HG03060 (cell line): Measurements from ENCODE around the gene HIVEP1.
A peak's percentile ranks its signal among the peaks of the same experiment; 100 is the strongest.

Experiments used
- ATAC-seq: cut with Tn5 transposase; IDR thresholded peaks from one replicate; pipeline ENCODE4 v1.9.1; 2021; ENCODE audit warnings: low read depth, moderate number of reproducible peaks; ENCODE audit not compliant: unreplicated experiment

The HIVEP1 gene

DNA sequence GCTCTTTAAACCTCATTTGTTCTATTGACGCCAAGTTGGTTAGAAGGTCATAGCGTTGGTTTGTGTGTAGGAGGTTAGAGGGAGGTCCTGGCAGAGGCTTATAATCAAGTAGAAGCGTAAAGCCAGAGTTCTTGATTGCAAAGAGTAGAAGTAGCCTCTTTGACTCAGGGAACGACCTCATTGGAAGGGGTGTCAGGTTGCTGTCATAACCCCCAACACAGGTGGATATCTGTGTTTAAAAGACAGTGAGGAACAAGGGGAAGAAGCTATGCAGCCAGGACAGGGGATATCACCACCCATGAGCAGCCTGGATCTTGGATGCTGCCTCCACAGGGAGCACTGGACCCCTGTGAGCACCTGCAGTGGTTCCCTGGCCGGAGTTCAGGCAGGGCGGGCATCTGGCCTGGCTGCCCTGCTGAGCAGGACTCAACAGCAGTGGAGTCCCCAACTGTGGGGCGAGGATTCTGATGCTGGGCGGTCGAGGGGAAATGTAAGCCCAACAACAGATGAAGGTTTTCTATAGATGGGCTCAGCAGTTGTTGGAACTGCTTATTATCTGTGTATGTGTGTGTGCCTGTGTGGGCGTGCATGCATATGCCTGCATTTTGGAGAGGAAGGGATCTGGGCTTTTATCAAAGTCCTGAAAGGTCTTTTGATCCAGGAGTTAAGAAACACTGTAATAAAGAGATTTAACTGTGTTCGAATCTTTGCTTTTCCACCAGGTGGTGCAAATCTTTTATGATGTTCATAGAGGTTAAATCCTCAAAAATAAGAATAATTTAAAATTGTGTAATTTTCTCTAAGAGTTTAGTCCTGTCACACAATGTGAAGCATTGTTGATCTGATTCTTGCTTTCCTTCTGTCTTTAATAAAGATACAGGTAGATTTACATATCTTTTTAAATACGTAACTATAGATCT is 27.7 kb downstream of the HIVEP1 start:
- ATAC-seq = no peak

DNA sequence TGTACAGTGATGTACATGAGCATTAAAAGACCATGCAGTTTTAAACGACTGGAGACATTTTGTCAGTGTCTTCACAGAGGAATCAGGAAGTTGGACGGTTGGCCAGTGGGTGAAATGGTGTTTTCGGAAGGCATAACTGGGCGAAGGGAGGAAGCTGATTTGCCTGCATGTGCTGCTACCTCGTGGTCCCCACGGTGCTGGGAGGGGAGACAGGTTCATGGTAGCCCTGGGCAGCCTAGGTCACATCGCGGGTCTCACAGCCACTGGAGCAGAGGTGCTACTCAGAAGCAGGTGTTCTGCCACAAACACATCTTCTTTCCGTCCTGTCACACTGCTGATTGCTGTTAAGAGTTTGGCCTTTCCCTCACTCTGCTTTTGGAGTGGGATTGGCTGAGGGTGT is 35.2 kb downstream of the HIVEP1 start:
- ATAC-seq = no peak

DNA sequence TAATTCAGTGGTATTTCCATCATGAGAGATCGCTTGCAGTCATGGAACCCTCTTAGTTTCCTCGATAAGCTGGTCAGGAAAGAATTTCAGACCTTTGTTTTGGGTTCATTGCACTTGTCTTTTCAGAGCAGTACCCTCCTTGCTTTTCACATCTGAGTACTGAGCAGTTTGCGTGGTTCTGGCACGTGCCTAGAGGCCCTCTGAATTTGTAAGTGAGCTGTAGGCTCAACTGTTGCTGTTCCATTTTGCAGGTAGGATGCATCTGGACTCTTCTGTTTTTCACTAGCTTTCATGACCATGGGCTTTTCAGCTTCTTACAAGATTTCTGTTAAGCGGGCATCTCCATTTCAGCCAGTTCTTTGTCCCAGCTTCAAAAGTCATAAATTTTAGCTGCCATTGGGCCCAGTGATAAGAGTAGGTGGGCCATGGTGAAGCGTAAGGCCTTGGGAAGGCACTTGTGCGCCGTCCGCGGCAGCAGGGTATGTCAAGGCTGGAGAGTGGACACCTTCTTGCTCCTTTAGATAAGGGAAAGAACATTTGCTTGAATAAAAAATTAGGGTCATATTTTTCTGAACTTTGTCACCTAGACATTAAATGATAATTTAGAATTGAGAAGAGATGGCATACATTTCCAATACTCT is 35.8 kb downstream of the HIVEP1 start:
- ATAC-seq = no peak

DNA sequence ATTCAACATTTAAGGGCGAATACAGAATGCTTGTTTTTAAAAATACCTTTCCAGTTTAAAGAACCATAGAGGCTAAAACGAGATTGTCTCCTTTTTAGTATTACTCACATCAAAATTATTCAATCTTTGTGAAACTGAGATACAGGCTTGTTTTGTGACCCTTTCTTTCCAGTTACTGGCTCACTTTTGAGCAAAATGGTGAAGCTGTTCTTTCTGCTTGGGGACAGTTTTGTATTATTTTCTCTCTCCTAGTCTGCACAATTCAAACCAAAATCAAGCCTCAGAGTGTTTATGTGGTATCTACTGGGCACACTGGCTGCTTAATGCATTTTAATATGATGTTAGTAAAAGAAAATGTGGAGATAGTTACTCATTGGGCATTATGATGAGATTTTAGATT is 36.5 kb downstream of the HIVEP1 start:
- no peak for ATAC-seq

DNA sequence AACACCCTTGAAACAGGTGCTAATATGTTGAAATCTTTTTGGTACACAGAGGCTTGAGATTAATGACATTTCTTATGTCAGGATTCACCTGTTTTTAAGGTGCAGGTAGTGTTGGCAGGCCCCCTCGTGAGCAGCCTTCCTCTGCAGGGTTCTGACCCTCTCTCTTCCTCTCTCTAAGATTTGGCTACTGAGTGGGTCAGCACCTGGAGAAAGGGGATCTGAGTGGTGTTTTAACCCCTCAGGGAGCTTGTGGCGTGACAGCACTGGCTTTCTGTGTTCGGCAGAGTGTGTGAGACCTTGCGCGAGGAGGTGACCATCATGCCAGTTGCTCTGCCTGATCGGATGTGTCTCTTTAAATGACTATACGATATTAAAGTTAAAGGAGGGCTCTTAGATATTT is 37.1 kb downstream of the HIVEP1 start:
- no peak for ATAC-seq

DNA sequence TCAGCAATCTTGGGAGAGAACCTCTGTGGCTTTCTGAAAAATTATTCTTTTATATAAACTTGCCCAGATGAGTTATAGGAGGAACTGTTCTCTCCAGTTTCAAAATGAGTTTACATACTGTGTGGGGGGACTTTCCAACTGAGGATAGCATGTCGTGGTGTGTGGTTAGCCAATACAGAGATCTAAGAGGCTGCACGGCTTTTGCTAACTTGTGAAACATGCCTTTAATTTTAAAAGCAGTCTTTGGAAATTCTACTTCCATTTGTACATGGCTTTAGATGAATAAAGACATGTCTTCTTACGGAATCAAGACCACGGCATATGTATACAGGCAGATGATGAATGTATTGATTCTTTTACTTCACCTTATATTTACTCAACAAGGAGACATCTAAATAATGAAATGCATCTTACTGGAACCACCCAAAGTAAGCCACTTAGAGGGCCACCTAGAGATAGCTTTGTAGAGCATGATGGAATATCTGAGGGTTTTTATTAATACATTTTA is 39.8 kb downstream of the HIVEP1 start:
- peak; percentile 87 for ATAC-seq

DNA sequence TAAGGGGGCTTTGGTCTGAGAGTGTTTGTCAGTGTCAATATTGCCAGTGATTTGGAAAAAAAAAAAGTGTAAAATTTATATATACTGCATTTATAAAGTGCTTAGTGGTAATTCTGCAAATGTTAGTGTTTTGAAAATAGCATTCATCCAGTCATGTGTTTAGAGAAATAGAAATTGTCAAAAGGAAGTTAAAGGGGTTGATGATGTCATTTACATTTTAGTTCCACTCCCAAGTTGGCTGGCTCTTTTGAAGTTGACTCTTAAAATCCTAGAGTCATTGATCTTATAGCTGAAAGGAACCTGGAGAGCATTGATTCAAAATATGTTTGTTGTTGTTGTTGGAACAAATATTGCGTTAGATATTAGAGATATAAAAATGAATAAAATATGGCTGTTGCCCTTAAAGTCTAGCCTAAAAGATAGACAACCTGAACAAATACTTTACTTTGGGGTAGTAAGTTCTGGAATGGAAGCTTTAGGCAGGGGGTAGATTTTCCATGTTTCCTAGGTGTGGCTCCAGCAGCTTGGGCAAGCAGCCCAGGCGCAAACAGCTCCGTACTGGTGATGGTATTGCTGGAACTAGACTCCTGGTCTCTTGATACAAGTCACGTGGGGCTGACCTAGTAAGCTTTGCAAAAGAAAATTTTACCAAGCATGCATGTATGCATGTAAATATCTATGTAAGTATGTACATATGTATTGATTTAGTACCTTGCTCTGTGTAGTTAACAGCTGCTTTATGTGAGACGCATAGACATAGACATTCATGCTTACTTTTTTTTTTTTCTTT is 46.3 kb downstream of the HIVEP1 start:
- ATAC-seq = no peak

DNA sequence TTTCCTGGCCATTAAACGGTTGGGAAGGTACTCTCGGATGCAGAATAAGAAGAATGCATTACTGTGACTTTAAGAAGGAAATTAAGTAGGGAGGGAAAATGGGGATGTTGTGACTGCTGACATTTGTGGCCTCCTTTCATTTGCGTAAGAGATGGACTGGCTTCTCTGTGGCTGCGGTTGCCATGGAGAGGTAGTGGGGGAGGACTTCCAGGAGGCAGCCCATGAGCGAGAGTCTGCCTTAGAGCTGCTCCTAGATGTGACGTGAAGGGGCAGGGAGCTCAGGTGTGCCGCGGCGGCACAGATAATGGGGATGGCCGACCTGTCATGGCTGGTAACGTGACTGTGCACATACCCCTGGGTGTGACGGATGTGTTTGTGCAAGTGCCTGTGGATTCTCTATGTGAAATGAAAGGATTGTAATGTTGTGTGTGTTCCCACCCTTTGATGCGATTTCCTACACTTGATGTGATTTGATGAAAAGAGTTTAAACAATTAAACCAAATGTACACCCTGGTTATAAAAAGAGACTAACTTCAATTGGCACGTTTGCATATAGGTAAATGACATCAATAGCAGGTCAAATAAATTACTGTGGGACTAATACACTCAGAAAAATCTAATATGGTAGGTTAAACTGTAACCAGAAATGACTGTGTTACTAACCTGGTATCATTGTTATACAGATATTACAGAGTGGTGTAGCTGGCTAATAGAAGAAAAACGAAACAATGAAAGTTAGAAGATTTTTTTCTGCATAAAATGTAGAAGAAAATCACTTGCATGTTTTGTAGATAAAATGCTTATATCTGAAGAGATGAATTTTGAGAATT is 48.9 kb downstream of the HIVEP1 start:
- ATAC-seq = no peak

DNA sequence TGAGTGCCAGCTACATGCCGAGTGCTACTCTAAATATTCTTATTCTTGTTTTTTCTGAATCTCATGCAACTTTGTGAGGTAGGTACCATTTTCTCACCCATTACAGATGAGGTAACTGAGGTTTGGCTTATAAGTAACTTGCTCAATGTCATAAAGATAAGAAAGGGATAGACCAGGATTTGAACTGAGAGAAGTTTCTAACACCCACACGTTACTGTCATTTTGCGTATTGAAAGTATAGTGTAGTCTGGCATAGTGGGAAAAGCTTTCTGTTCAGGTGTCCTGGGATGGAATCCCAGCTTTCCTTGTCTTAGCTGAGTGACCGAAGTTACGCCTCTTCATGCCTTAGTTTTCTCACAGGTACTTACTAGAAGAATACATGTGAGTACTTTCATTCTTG is 50.5 kb downstream of the HIVEP1 start:
- ATAC-seq = no peak

DNA sequence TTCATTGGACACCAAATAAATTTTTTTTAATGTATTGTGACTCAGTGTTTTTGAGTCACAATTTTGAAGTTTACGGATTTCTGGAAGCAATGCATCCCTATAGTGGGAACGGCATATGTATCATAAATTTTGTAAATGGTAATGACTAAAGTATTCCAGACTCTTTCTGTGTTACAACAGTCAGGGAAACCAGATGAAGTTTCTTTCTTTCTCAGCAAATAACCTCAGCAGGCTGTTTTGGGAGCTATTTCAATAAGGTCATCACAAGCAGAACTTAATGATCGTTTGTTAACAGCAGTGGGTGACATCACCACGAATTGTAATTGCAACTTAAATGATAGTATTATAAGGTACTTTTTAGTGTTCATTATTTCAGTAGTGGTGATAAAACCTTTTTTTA is 52.0 kb downstream of the HIVEP1 start:
- no peak for ATAC-seq

DNA sequence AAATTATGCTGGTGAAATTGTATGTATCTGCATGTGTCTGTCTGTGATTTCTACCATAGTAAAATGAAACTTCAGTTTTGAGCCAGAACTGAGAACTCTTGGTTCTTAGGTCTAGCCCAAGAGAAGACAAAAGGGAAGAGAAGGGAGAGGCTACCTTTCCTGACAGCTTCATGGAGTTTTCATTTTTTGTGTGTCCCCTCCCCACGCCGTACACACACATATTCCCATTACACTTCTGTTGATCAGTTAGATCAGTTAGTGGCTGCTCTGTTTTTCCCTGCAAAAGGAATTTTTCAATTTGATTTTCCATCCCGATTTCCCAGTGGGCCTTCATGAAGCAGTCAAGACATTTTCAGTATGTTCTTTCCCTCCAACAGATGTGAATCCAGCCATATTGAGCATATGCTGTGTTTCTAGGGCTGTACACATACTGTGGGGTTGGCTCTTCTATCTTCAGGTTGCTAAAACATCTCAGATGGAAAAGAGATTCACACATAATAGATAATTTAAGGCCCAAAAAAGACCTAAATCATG is 52.5 kb downstream of the HIVEP1 start:
- ATAC-seq = no peak

DNA sequence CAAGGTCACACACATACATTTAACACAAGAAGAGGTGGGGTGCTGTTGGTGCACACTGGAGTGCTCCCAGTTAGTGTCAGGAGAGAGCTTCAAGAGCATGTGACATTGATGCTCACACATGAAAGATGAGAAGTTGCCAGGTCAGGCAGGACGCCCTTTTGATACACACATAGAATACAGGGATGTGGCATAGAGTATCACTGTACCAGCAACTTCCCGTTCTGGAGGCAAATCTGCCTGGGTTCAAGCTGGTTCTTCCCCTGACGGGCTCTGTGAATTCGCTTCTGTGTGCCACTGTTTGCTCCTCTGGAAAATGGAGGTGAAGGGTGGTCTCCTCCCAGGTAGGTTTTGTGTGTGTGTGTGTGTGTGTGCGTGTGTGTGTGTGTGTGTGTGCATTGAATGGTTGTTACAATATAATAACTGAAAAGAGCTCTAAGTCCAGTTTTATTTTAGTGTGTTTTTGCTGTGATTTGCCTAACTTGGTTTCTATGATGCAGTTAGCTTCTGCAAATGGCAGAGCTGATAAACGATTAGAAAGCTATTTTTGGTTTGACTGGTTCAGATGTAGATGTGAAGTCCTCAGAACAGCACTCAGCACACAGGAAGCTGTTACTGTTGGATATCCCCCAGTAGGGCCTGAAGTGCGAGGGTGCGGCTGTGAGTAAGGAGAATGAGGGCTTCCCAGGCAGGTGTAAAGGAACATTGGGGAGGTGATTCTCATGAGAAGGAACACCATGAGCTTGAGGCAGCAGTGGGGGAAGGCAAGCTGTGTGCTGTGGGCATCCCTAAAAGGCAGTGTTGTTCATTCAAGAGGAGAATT is 53.4 kb downstream of the HIVEP1 start:
- no peak for ATAC-seq

DNA sequence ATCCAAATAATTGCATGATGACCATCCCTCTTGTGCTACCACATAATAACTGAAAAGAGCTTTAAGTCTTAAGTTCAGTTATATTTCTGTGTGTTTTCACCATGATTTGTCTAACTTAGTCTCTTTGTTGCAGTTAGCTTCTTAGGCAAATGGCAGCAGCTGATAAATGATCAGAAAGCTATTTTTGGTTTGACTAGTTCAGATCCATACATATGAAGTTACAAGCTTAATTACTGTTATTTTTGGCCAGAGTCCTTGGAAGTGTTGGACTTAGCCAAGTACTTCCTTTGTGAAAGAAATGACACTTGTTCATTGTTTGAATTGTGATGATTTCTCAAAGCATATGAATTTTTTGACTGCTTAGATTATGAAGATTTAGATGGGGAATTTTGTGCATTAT is 54.2 kb downstream of the HIVEP1 start:
- no peak for ATAC-seq

DNA sequence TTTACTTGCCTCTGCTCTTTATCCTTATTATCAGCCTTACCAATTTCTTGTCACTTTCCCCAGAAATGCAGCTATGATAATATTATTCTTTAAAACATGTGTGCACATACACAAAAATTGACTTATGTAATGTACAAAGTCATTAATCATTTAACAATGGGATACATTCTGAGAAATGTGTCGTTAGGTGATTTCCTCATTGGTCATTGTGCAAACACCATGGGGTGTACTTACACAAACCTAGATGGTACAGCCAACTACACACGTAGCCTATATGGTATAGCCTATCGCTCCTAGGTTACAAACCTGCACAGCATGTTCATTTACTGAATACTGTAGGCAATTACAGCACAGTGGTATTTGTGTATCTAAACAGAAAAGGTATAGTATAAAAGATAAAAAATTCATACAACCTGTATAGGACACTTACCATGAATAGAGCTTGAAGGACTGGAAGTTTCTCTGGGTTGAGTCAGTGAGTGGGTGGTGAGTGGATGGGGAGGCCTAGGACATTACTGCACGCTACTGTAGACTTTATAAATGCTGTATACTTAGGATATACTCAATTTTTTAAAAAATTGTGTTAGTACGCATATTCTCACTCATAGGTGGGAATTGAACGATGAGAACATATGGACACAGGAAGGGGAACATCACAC is 56.9 kb downstream of the HIVEP1 start:
- no peak for ATAC-seq

DNA sequence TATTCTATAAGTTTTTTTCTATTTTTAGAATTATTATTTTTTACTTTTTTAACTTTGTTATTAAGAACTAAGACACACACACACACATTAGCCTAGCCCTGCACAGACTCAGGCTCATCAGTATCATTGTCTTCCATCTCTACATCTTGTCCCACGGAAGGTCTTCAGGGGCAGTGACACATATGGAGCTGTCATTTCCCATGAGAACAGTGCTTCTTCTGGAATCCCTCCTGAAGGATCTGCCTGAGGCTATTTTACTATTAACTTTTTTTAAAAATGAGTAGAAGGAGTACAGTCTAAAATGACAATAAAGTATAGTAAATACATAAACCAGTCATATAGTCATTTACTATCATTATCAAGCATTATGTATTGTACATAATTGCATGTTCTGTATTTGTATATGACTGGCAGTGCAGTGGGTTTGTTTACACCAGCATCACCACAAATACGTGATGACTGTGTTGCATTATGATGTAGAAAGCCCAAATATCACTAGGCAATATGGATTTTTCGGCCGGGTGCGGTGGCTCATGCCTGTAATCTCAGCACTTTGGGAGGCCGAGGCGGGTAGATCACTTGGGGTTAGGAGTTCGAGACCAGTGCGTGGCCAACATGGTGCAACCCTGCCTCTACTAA is 57.9 kb downstream of the HIVEP1 start:
- no peak for ATAC-seq

DNA sequence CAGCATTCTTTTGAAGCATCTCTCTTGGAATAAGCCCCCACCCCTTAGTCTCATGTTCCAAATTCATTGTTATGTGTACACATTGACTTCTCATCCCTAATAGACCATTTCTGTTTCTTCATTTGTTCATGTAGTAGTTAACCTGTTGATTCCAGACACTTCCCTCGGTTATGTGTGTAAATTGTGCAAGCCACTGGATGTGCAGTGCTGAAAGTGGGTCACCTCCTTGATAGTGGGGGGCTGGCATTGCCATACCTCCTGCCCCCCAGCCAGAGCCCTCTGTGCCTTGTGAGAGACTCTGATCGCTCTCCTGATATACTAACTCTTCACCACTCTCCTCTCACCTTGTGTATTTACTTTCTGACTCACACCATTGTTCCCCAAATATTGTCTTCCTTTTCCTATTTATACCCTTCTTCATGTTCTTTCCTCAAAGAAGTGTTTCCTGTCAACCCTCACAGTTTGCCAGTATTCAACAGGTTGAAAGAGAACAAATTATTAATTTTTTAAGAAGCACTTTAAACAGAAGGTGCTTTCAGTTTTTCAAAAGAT is 59.0 kb downstream of the HIVEP1 start:
- no peak for ATAC-seq

DNA sequence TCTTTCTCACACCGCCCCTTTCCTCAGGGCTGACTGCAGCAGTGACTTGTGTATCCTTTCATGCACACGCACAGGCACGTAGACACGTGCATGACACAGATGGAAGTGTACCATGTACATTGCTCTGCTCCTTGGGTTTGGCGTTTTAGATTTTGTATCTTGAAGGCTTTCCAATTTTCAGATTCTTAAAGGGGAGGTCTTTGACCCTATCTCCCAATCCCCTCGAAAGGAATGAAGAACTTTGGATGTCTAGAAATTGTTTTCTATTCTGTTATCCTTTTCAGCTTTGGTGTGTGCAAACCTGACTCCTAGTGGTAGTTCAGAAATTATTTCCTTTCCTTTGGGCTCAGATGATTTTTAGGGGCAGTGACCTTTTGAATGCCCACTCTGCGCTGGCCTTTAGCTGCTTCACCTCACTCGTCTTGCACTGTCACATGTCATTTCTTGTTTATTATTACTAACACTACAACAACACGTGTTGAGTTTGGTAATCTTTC is 63.0 kb downstream of the HIVEP1 start:
- ATAC-seq = no peak
